ENCODE measurements around the gene UNC13D. TPM values are rescaled to one million over a fixed set of nuclear protein-coding genes. Genes with fewer than 3 reads are reported as not detected.
"Not testable (repeated sequence)": the region's sequence is repeated elsewhere in the genome, so short reads cannot be mapped to it uniquely, and the experiment has no call there.

The UNC13D gene
- total and polyA plus RNA-seq, 2 experiments from 2014 or later, result 0.06 to 0.65 TPM

DNA sequence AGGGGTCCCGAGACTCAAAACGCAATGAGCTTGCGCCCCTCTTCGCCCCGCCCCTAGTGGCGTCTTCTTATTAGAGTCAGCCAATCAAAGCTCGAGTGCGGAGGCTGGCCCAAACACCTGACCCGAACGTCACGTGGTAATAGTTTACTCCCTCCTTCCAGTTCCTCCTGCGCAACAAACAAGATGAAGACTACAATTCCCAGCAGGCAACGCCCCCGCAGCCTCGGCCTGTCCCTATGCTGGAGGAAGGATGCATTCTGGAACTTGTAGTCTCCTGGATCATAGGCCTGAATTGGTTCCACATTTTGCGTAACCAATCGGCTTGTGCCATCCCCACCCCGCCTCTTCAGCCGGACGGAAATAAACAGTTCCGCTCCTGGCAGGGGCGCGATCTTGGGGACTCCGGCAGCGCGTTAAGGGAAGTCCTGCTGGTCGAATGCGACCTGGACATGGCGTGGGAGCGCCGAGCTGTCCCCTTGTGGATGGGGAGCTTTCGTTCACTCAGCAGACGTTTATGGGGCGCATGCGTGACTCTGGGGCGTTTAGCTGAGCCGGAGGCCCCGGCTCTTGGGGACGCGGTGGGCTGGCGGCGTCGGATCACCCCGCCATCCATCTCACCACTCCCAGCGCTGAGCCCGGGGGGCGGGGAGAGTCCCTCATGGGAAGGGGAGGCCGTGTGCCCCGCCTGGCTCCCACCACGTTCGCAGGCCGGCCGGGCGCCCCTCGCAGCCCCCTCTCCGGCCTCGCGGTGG lies 11.3 kb upstream of the UNC13D start, which contains the start of gene WBP2:
Gene WBP2 (minus strand): TSS at position 26 of the 752 bp plus-strand sequence. CDS start 38 bp downstream, outside the sequence.
- peak within 1 kb of the TSS; percentile 95 for H3K4me2 ChIP-seq (ENCODE audit: unreplicated experiment)
- H3K9ac ChIP-seq, result peak within 1 kb of the TSS; percentile 86
- H3K4me1 ChIP-seq (ENCODE audit: insufficient read depth), result peaks cover 25% of the 10 kb centered on the region
- H2AFZ ChIP-seq, result peak within 1 kb of the TSS; percentile 75
- no peaks in the 10 kb centered on the region for H3K9me2 ChIP-seq (ENCODE audit: insufficient read depth)
- in situ Hi-C loops (cut with MboI), result no loop called here
- H3K36me3 ChIP-seq (ENCODE audit: low read depth), result peaks cover 10% of the 10 kb centered on the region
- WGBS, 2 experiments (ENCODE audit: low coverage in 1 of 2, low lambda C conversion rate in 2 of 2, missing lambda C conversion rate in 2 of 2), result 0 to 1% methylated on average over 33 to 44 of the region's 58 CpGs
- TF ChIP-seq EZH2phosphoT487 (IDR thresholded peaks at IDR 0.05; ENCODE audit: insufficient read depth, low read depth), result no peak
- no peaks in the 10 kb centered on the region for H3K27me3 ChIP-seq (replicated peaks; ENCODE audit: insufficient read depth)
- H3K9me3 ChIP-seq (ENCODE audit: low read depth), result no peaks in the 10 kb centered on the region
- H3K27ac ChIP-seq, result peak within 1 kb of the TSS; percentile 92
- H4K20me1 ChIP-seq (ENCODE audit: insufficient read depth), result no peaks in the 10 kb centered on the region
- H3F3A ChIP-seq (ENCODE audit: insufficient read depth), result peaks cover 18% of the 10 kb centered on the region
- H3K79me2 ChIP-seq (ENCODE audit: insufficient read depth), result peaks cover 8% of the 10 kb centered on the region; the same call in 1 of the 2 replicates
- H3K4me3 ChIP-seq, result peak within 1 kb of the TSS; percentile 82
- peak; percentile 100 for DNase-seq

DNA sequence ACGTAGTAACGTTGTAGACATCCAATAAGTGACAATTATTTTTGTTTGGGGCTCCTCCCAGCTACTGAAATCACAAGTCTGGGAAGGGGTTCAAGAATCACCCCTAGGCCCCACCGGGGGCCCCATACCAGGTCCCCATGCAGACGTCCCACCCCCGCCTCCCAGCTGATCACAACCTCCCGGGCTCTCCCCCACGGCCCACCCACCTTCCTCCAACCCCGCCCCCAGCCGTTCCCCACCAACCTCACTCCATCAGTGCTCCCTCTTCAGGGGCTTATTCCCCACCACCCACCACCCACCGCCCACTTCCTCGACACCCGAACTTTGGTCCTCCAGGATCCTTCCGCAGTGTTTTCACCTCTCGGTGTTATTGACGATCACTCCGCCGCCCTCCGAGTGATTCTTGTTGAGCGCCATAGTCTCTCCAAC lies 10.7 kb upstream of the UNC13D start:
- H4K20me1 ChIP-seq (ENCODE audit: insufficient read depth), result no peaks in the 10 kb centered on the region
- H3K4me2 ChIP-seq (ENCODE audit: unreplicated experiment), result peak overlapping the region; percentile 95
- peak overlapping the region; percentile 25; the same call in 1 of the 2 replicates for H2AFZ ChIP-seq
- peaks cover 25% of the 10 kb centered on the region for H3K4me1 ChIP-seq (ENCODE audit: insufficient read depth)
- 1 to 2% methylated on average over 10 to 19 of the region's 19 CpGs for WGBS, 2 experiments (ENCODE audit: low coverage in 1 of 2, low lambda C conversion rate in 2 of 2, missing lambda C conversion rate in 2 of 2)
- H3K36me3 ChIP-seq (ENCODE audit: low read depth), result peaks cover 12% of the 10 kb centered on the region
- peak overlapping the region; percentile 82 for H3K4me3 ChIP-seq
- peaks cover 8% of the 10 kb centered on the region; the same call in 1 of the 2 replicates for H3K79me2 ChIP-seq (ENCODE audit: insufficient read depth)
- H3K9ac ChIP-seq, result peak overlapping the region; percentile 86
- H3K9me2 ChIP-seq (ENCODE audit: insufficient read depth), result no peaks in the 10 kb centered on the region
- H3K9me3 ChIP-seq (ENCODE audit: low read depth), result no peaks in the 10 kb centered on the region
- peak overlapping the region; percentile 92 for H3K27ac ChIP-seq
- H3K27me3 ChIP-seq (replicated peaks; ENCODE audit: insufficient read depth), result no peaks in the 10 kb centered on the region
- in situ Hi-C loops (cut with MboI), result no loop called here
- peaks cover 18% of the 10 kb centered on the region for H3F3A ChIP-seq (ENCODE audit: insufficient read depth)
- no peak for DNase-seq
- no peak for TF ChIP-seq EZH2 (IDR thresholded peaks at IDR 0.05; ENCODE audit: insufficient read depth, poor library complexity, severe bottlenecking)
- no peak for TF ChIP-seq EZH2phosphoT487 (IDR thresholded peaks at IDR 0.05; ENCODE audit: insufficient read depth, low read depth)

DNA sequence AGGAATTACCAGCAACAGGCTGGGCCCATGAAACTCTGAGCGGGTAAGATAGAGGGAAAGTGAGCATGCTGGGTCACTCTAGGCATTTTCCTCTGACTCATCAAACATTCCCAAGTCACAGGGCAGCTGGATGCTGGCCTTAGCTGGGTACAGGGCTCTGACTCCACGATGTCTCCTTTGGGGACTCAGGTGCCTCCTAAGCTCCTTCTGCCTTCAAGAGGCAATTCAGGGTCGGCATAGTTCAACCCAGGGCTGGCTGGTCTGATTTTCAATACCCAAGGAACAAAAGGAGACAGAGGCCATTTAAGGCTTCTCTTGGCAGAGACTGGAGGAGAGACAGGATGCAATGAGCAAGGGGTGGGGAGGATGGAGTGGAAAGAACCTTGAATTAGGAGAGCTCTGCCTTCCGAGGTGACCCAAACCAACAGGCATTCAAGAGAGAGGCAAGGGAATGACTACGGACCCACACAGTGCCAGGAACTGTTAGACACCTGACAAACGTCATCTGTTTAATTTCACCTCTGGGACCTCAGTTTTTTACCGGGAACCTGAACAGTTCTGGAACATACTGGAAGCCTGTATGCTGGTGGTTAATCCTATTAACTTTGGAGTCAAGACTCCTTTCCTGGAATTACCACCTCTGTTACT lies 10.0 kb upstream of the UNC13D start:
- no peaks in the 10 kb centered on the region for H3K9me2 ChIP-seq (ENCODE audit: insufficient read depth)
- TF ChIP-seq EZH2 (IDR thresholded peaks at IDR 0.05; ENCODE audit: insufficient read depth, poor library complexity, severe bottlenecking) (no peak), EZH2phosphoT487 (IDR thresholded peaks at IDR 0.05; ENCODE audit: insufficient read depth, low read depth) (no peak)
- peak; percentile 83 for DNase-seq

DNA sequence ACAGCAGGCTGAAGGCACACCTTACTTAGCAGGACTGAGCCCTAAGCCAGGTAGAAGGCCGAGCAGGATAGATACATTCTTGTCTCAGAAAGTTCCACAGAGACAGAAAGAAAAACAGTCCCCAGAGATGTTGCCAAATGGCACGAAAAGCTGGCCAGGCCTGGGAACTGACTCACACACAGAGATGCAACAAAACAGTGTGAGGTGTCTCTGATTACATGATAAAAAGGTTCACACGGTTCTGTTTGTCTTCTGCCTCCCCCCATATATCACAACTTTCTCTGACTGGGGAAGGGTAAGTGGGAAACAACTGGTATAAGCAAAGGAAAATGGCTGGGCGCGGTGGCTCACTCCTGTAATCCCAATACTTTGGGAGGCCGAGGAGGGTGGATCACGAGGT lies 9.2 kb upstream of the UNC13D start:
- peak overlapping the region; percentile 92 for H3K27ac ChIP-seq

More for the DNA sequence above, 10.0 kb upstream of the UNC13D start:
- in situ Hi-C loops (cut with MboI), result no loop called here
- no peaks in the 10 kb centered on the region for H4K20me1 ChIP-seq (ENCODE audit: insufficient read depth)
- no peaks in the 10 kb centered on the region for H3K27me3 ChIP-seq (replicated peaks; ENCODE audit: insufficient read depth)
- peaks cover 8% of the 10 kb centered on the region; the same call in 1 of the 2 replicates for H3K79me2 ChIP-seq (ENCODE audit: insufficient read depth)
- peak overlapping the region; percentile 82 for H3K4me3 ChIP-seq
- 38 to 42% methylated on average over 7 of the region's 7 CpGs for WGBS, 2 experiments (ENCODE audit: low coverage in 1 of 2, low lambda C conversion rate in 2 of 2, missing lambda C conversion rate in 2 of 2)
- peak overlapping the region; percentile 92 for H3K27ac ChIP-seq
- peak overlapping the region; percentile 25; the same call in 1 of the 2 replicates for H2AFZ ChIP-seq
- peaks cover 25% of the 10 kb centered on the region for H3K4me1 ChIP-seq (ENCODE audit: insufficient read depth)
- peak overlapping the region; percentile 95 for H3K4me2 ChIP-seq (ENCODE audit: unreplicated experiment)
- no peaks in the 10 kb centered on the region for H3K9me3 ChIP-seq (ENCODE audit: low read depth)
- H3K36me3 ChIP-seq (ENCODE audit: low read depth), result peaks cover 12% of the 10 kb centered on the region
- peak overlapping the region; percentile 86 for H3K9ac ChIP-seq
- H3F3A ChIP-seq (ENCODE audit: insufficient read depth), result peaks cover 18% of the 10 kb centered on the region

DNA sequence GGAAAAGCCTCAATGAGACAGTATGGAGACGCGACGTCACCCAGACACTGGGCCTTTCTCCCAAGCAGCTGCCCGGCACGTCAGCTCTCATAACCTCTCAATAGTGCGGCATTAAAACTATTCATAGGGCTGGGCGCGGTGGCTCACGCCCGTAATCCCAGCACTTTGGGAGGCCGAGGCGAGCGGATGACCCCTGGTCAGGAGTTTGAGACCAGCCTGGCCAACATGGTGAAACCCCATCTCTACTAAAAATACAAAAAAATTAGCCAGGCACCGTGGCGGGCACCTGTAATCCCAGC lies 7.4 kb upstream of the UNC13D start:
- DNase-seq; H3K4me2 ChIP-seq (ENCODE audit: unreplicated experiment); H3K9me2 ChIP-seq (ENCODE audit: insufficient read depth); H4K20me1 ChIP-seq (ENCODE audit: insufficient read depth); H3K9me3 ChIP-seq (ENCODE audit: low read depth); H3K79me2 ChIP-seq (ENCODE audit: insufficient read depth); in situ Hi-C loops (cut with MboI); H3K27ac ChIP-seq; H3K4me3 ChIP-seq; H2AFZ ChIP-seq; H3K9ac ChIP-seq; H3K27me3 ChIP-seq (replicated peaks; ENCODE audit: insufficient read depth): not testable (repeated sequence)
- Histone ChIP-seq H3K4me1 (ENCODE audit: insufficient read depth) (peaks cover 24% of the 10 kb centered on the region), H3K36me3 (ENCODE audit: low read depth) (peaks cover 12% of the 10 kb centered on the region), H3F3A (ENCODE audit: insufficient read depth) (peaks cover 18% of the 10 kb centered on the region)
- 97% methylated on average over 15 of the region's 15 CpGs for WGBS, 2 experiments (ENCODE audit: low coverage in 1 of 2, low lambda C conversion rate in 2 of 2, missing lambda C conversion rate in 2 of 2)

More for the DNA sequence above, 9.2 kb upstream of the UNC13D start:
- Histone ChIP-seq H3K4me2 (ENCODE audit: unreplicated experiment) (peak overlapping the region; percentile 95), H3K36me3 (ENCODE audit: low read depth) (peaks cover 12% of the 10 kb centered on the region), H4K20me1 (ENCODE audit: insufficient read depth) (no peaks in the 10 kb centered on the region), H3K9ac (peak overlapping the region; percentile 86), H3K9me3 (ENCODE audit: low read depth) (no peaks in the 10 kb centered on the region), H2AFZ (no peak overlapping the region), H3K4me3 (peak overlapping the region; percentile 82), H3K4me1 (ENCODE audit: insufficient read depth) (peaks cover 25% of the 10 kb centered on the region), H3F3A (ENCODE audit: insufficient read depth) (peaks cover 18% of the 10 kb centered on the region), H3K27me3 (replicated peaks; ENCODE audit: insufficient read depth) (no peaks in the 10 kb centered on the region), H3K79me2 (ENCODE audit: insufficient read depth) (peaks cover 8% of the 10 kb centered on the region; the same call in 1 of the 2 replicates), H3K9me2 (ENCODE audit: insufficient read depth) (no peaks in the 10 kb centered on the region)
- WGBS, 2 experiments (ENCODE audit: low coverage in 1 of 2, low lambda C conversion rate in 2 of 2, missing lambda C conversion rate in 2 of 2), result 58 to 60% methylated on average over 7 of the region's 7 CpGs
- peak; percentile 87 for DNase-seq
- no peak for TF ChIP-seq EZH2 (IDR thresholded peaks at IDR 0.05; ENCODE audit: insufficient read depth, poor library complexity, severe bottlenecking)
- TF ChIP-seq EZH2phosphoT487 (IDR thresholded peaks at IDR 0.05; ENCODE audit: insufficient read depth, low read depth), result no peak
- in situ Hi-C loops (cut with MboI), result no loop called here

All from GM23248 (cell line).